Breast epithelium (tissue), 3 donors: ENCODE measurements around the gene ECE1.

Source experiments
- POLR2A ChIP-seq: fragments of 450-650 bp; IDR thresholded peaks from one replicate; pipeline ENCODE4 v1.6.1; 2016; ENCODE audit warnings: antibody characterized with exemption, mild to moderate bottlenecking, moderate library complexity
- POLR2AphosphoS5 ChIP-seq, 3 donors: sonication (generic); formaldehyde crosslinking; IDR thresholded peaks; one replicate each; pipeline ENCODE4 v1.6.1; 2017; ENCODE audit warnings: antibody characterized with exemption in 3 of 3
- TF ChIP-seq, protein P1 (sequence below), 3 donors: fragments of 450-650 bp; IDR thresholded peaks; one replicate each; pipeline ENCODE4 v1.5.1; 2016 to 2017; ENCODE audit warnings: antibody characterized with exemption in 3 of 3, mild to moderate bottlenecking in 3 of 3, moderate library complexity in 3 of 3

DNA sequence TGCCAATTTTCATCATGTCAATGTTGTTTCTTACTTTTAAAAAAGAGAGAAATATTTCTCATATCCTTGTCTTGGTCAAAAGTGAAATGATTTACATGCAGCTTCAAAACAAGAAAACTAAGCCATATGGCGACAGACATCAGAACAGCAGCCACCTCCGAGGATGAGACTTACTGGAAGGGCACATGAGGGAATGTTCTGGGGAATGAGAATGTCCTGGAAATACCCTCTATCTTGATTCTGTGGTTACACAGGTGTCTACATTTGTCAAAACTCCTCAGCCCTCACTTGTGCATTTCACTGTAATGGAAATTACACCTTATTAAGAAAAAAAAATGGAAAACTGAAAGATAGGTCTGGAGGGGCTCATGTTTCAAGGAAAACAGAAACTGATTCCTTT lies 14.2 kb upstream of the ECE1 start:
- TF ChIP-seq, protein P1, sequence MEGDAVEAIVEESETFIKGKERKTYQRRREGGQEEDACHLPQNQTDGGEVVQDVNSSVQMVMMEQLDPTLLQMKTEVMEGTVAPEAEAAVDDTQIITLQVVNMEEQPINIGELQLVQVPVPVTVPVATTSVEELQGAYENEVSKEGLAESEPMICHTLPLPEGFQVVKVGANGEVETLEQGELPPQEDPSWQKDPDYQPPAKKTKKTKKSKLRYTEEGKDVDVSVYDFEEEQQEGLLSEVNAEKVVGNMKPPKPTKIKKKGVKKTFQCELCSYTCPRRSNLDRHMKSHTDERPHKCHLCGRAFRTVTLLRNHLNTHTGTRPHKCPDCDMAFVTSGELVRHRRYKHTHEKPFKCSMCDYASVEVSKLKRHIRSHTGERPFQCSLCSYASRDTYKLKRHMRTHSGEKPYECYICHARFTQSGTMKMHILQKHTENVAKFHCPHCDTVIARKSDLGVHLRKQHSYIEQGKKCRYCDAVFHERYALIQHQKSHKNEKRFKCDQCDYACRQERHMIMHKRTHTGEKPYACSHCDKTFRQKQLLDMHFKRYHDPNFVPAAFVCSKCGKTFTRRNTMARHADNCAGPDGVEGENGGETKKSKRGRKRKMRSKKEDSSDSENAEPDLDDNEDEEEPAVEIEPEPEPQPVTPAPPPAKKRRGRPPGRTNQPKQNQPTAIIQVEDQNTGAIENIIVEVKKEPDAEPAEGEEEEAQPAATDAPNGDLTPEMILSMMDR (IDR thresholded peaks at IDR 0.05): no peak
- TF ChIP-seq POLR2AphosphoS5 (IDR thresholded peaks at IDR 0.05): no peak
- no peak for TF ChIP-seq POLR2A
